ENCODE data around the gene COG3.

Gene COG3

GRCh38 chr13:45542391-45542790 lies 77.7 kb downstream of the COG3 start:
- TF ChIP-seq, protein P1, sequence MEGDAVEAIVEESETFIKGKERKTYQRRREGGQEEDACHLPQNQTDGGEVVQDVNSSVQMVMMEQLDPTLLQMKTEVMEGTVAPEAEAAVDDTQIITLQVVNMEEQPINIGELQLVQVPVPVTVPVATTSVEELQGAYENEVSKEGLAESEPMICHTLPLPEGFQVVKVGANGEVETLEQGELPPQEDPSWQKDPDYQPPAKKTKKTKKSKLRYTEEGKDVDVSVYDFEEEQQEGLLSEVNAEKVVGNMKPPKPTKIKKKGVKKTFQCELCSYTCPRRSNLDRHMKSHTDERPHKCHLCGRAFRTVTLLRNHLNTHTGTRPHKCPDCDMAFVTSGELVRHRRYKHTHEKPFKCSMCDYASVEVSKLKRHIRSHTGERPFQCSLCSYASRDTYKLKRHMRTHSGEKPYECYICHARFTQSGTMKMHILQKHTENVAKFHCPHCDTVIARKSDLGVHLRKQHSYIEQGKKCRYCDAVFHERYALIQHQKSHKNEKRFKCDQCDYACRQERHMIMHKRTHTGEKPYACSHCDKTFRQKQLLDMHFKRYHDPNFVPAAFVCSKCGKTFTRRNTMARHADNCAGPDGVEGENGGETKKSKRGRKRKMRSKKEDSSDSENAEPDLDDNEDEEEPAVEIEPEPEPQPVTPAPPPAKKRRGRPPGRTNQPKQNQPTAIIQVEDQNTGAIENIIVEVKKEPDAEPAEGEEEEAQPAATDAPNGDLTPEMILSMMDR (IDR thresholded peaks at IDR 0.05; ENCODE audit: low read depth, low read length, missing control alignments) = no peak
- no peak for DNase-seq (ENCODE audit: low read depth)
- H3K4me3 ChIP-seq (ENCODE audit: low read depth, low read length) = no peak overlapping the region

DNA sequence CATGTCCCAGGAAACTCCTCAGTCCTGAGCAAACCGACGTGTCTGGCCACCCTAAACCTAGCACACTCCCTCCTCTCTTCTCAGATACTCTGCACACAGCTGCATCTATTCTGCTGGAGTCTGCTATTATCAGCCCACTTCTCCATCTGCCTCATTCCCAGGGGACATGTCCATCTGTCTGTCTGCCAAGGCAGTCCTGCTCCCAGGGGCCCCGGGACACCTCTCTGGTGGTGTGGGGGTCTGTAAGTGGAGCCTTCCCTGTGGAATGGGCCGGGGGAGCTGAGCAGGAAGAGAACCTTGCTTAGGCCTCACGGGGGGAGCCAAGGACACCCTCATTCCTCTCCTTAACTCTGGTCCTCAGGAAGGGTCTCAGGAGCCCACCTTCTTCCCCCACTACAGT lies 78.1 kb downstream of the COG3 start:
- TF ChIP-seq, protein P1 (IDR thresholded peaks at IDR 0.05; ENCODE audit: low read depth, low read length, missing control alignments) = no peak

GRCh38 chr13:45544520-45544919 lies 79.8 kb downstream of the COG3 start:
- no peak for DNase-seq (ENCODE audit: low read depth)
- H3K4me3 ChIP-seq (ENCODE audit: low read depth, low read length) = no peak overlapping the region
- TF ChIP-seq, protein P1 (IDR thresholded peaks at IDR 0.05; ENCODE audit: low read depth, low read length, missing control alignments) = peak; percentile 7

More for the DNA sequence above, 78.1 kb downstream of the COG3 start:
- H3K4me3 ChIP-seq (ENCODE audit: low read depth, low read length) = no peak overlapping the region
- DNase-seq (ENCODE audit: low read depth) = no peak

- TF ChIP-seq, protein P1 (IDR thresholded peaks at IDR 0.05; ENCODE audit: low read depth, low read length, missing control alignments) = no peak
- DNase-seq (ENCODE audit: low read depth) = no peak
- no peak overlapping the region for H3K4me3 ChIP-seq (ENCODE audit: low read depth, low read length)
Measured at GRCh38 chr13:45545686-45546409, 81.1 kb downstream of the COG3 start.

DNA sequence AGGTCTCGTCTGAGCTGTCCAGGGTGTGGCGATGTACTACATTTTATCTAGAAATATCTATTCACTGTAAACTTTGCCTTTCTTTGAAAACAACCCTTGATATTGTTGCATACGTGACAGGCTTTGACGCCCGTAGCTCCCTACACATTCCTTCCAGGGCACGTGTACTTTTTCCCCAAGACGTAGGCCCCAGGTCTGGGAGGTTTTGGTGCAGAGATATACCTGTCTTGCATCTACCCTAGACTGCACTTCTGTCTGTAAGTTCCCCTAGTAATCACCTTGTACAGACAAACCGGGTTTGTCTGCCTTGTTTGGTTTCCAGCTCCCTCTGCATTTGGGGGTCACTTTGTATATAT lies 81.6 kb downstream of the COG3 start:
- TF ChIP-seq, protein P1 (IDR thresholded peaks at IDR 0.05; ENCODE audit: low read depth, low read length, missing control alignments) = no peak
- no peak for DNase-seq (ENCODE audit: low read depth)
- H3K4me3 ChIP-seq (ENCODE audit: low read depth, low read length) = no peak overlapping the region

- no peak for DNase-seq (ENCODE audit: low read depth)
- TF ChIP-seq, protein P1 (IDR thresholded peaks at IDR 0.05; ENCODE audit: low read depth, low read length, missing control alignments) = no peak
- no peak overlapping the region for H3K4me3 ChIP-seq (ENCODE audit: low read depth, low read length)
Measured at GRCh38 chr13:45548281-45548680, 83.5 kb downstream of the COG3 start.

DNA sequence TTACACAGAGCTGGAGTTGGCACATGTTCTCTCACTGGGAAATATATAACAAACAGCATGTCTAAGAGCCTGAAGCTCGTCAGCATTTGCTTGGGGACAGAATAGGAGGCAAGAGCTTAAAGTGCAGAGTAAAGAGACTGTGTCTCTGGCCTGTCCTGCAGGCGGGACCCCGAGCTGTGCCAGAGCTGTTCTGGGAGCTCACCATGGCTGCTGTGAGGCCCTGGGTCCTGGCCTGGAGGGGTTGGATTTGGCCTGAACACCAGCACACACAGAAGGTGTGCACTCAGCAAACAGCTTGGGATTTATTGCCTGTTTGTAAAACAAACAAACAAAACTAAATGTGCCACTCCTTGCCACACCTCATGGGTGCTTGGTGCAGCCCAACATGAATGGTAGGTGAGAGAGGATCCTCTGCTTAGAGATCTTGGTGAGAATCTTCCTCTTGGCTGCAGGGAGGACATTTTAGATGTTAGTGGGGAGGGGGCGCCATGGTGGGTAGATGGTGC lies 89.9 kb downstream of the COG3 start:
- TF ChIP-seq, protein P1 (IDR thresholded peaks at IDR 0.05; ENCODE audit: low read depth, low read length, missing control alignments) = no peak
- no peak overlapping the region for H3K4me3 ChIP-seq (ENCODE audit: low read depth, low read length)
- DNase-seq (ENCODE audit: low read depth) = no peak

All from GM12864 (cell line).